Activated naive CD4-positive, alpha-beta T cell treated with anti-CD3 and anti-CD28 coated beads, Interleukin-2, amount 10 ng/mL, durations not matched to agents 7 days and 5 days (primary cell): ENCODE results near the gene ORC1.
"Not testable (repeated sequence)": the region's sequence is repeated elsewhere in the genome, so short reads cannot be mapped to it uniquely, and the experiment has no call there.

ENCODE experiments used
- CTCF ChIA-PET: fragments of 350-600 bp; sonication (Branson Sonifier 250); formaldehyde crosslinking; loops from one replicate; lab custom pipeline; 2021; ENCODE audit warnings: antibody characterized with exemption; lab: Charles Lee
- DNase-seq: peaks from one replicate; pipeline ENCODE4 v3.0.0-alpha.2; 2020
- H3K27ac Mint-ChIP-seq: one replicate; pipeline ENCODE4 v1.8.0; 2021; ENCODE audit warnings: mild to moderate bottlenecking, moderate library complexity, mixed read lengths
- H3K27me3 Mint-ChIP-seq: one replicate; pipeline ENCODE4 v1.8.0; 2021; ENCODE audit warnings: mild to moderate bottlenecking, mixed read lengths
- H3K36me3 Mint-ChIP-seq: one replicate; pipeline ENCODE4 v1.8.0; 2021; ENCODE audit warnings: mixed read lengths
- H3K4me1 Mint-ChIP-seq: one replicate; pipeline ENCODE4 v1.8.0; 2021; ENCODE audit warnings: mixed read lengths
- H3K4me3 Mint-ChIP-seq: one replicate; pipeline ENCODE4 v1.8.0; 2021; ENCODE audit warnings: mild to moderate bottlenecking, moderate library complexity, mixed read lengths
- H3K9me3 Mint-ChIP-seq: one replicate; pipeline ENCODE4 v1.8.0; 2021; ENCODE audit warnings: mixed read lengths

ORC1 gene

DNA sequence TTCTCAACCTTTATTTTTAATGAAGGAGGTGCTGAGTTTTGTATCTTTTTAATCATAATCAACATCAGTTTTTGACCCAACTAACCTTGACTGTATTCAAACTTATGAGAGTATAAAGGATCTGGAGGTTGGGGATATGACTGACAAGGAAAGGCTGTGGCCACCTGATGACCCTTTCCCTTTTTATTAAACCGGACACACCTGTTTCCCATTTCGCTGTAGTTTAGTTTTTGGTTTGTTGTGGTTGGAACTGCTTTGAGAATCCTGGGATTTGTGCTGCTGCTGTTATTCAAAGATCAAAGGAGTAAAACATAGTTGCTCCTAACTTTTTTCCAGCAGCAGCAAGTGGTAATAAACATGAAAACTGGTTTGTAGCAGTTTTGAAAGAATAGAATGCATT is 12.6 kb upstream of the ORC1 start:
- no peak overlapping the region for H3K4me3 Mint-ChIP-seq
- CTCF ChIA-PET: no interaction called here
- H3K36me3 Mint-ChIP-seq: peaks cover 62% of the 10 kb centered on the region
- no peak for DNase-seq
- peaks cover 29% of the 10 kb centered on the region for H3K4me1 Mint-ChIP-seq
- H3K9me3 Mint-ChIP-seq: no peaks in the 10 kb centered on the region
- no peak overlapping the region for H3K27ac Mint-ChIP-seq
- H3K27me3 Mint-ChIP-seq: no peaks in the 10 kb centered on the region

DNA sequence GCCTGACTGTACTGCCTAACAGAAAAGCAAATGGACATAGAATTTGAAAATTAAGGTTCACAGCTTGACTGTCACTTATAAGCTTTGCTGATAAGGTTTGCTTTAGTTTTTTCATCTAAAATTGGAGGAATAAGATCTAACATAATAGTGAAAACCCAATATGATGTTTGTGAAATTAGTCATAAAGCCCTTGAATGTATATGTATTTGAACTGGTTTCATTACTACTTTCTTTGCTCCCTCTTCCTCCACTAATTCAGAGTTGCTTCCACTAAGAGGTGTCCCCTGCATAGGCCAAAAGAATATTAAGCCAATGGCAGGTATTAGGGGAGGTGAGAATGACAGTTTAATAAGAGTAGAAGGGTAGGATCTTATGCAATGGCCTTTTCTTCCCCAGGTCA is 10.7 kb upstream of the ORC1 start:
- CTCF ChIA-PET: no interaction called here
- peaks cover 26% of the 10 kb centered on the region for H3K4me1 Mint-ChIP-seq
- DNase-seq: no peak
- H3K9me3 Mint-ChIP-seq: no peaks in the 10 kb centered on the region
- peaks cover 69% of the 10 kb centered on the region for H3K36me3 Mint-ChIP-seq
- H3K4me3 Mint-ChIP-seq: no peak overlapping the region
- H3K27me3 Mint-ChIP-seq: no peaks in the 10 kb centered on the region
- no peak overlapping the region for H3K27ac Mint-ChIP-seq

- H3K27ac Mint-ChIP-seq: no peak overlapping the region
- DNase-seq: no peak
- H3K4me1 Mint-ChIP-seq: peaks cover 16% of the 10 kb centered on the region
- H3K9me3 Mint-ChIP-seq: no peaks in the 10 kb centered on the region
- CTCF ChIA-PET: interaction anchor here (1.1 to 1.2 kb wide), 3 partner anchors 8 to 274 kb away, joined by 3 read pairs; no protein-coding TSS in a partner anchor
- H3K4me3 Mint-ChIP-seq: no peak overlapping the region
- H3K36me3 Mint-ChIP-seq: peaks cover 69% of the 10 kb centered on the region
- H3K27me3 Mint-ChIP-seq: no peaks in the 10 kb centered on the region
Observed at GRCh38 chr1:52413410-52413989, 9.3 kb upstream of the ORC1 start.

DNA sequence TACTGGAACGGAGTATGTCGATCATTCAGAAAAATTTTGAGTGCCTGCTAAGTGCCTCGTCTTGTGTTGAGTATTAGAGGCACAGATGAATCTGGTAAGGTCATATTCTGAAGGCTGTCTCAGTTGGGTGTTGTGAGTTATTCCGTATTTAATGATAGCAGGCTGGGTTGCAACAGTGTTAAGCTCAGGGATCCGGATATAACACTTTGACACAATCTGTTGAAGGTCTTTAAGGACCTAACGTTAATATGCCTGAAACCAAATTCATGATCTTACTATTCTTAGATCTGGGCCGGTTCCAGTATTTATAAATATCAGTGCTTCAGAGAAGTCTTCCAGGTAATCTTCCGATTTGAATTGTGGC is 734 bp upstream of the ORC1 start:
- CTCF ChIA-PET: interaction anchor here (0.8 to 2.2 kb wide), 10 partner anchors 9 to 283 kb away, joined by 3 to 15 read pairs (median 4); partner anchors contain the start of gene GPX7
- H3K27ac Mint-ChIP-seq: peak overlapping the region; percentile 99
- H3K4me3 Mint-ChIP-seq: peak overlapping the region; percentile 99
- DNase-seq: no peak
- H3K4me1 Mint-ChIP-seq: peaks cover 62% of the 10 kb centered on the region
- H3K9me3 Mint-ChIP-seq: no peaks in the 10 kb centered on the region
- H3K27me3 Mint-ChIP-seq: no peaks in the 10 kb centered on the region
- peaks cover 56% of the 10 kb centered on the region for H3K36me3 Mint-ChIP-seq

- Mint-ChIP-seq H3K27me3 (no peaks in the 10 kb centered on the region), H3K4me1 (peaks cover 64% of the 10 kb centered on the region), H3K9me3 (no peaks in the 10 kb centered on the region), H3K4me3 (peak overlapping the region; percentile 99), H3K27ac (peak overlapping the region; percentile 99), H3K36me3 (peaks cover 56% of the 10 kb centered on the region)
- peak; percentile 75 for DNase-seq
- CTCF ChIA-PET: interaction anchor here (0.6 to 2.2 kb wide), 11 partner anchors 9 to 285 kb away, joined by 3 to 15 read pairs (median 4); no protein-coding TSS in a partner anchor
Observed at GRCh38 chr1:52403566-52404115, 582 bp downstream of the ORC1 start.

DNA sequence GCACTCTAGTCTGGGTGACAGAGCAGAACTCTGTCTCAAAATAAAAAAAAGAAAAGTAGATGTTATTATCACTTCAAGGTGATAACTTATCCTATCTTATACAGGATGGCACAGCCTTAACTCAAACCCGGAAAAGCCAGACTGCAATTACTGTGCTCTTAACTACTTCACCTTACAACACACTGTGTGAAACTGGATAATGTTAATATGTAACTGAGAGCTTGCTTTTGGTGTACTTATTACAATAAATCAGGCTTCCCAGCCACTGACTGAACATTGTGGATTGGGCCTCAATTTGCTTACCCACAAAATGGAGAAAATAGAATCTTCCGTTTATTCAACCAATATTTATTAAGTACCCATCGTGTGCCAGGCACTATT is 1.4 kb downstream of the ORC1 start:
- no peak for DNase-seq
- Mint-ChIP-seq H3K36me3 (peaks cover 51% of the 10 kb centered on the region), H3K4me1 (peaks cover 60% of the 10 kb centered on the region), H3K27me3 (no peaks in the 10 kb centered on the region), H3K4me3 (peak overlapping the region; percentile 99), H3K9me3 (no peaks in the 10 kb centered on the region), H3K27ac (peak overlapping the region; percentile 99)
- CTCF ChIA-PET: no interaction called here

DNA sequence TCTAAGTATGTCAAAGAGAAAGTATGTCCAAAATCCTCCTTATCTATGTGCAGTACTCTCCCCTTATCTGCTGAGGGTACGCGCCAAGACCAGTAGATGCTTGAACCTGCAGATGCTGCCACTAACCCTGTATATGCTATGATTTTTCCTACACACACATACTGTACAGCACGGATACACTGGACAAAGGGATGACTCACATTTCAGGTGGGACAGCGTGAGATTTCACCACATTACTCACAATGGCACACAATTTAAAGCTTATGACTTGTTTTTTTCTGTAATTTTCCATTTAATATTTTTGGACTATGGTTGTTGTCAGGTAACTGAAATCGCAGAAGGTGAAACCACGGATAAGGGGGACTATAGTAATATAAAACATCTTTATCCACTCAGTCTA is 4.1 kb downstream of the ORC1 start:
- CTCF ChIA-PET: no interaction called here
- Mint-ChIP-seq H3K27me3 (no peaks in the 10 kb centered on the region), H3K9me3 (no peaks in the 10 kb centered on the region), H3K4me3 (no peak overlapping the region), H3K4me1 (peaks cover 39% of the 10 kb centered on the region), H3K27ac (no peak overlapping the region), H3K36me3 (peaks cover 50% of the 10 kb centered on the region)
- DNase-seq: no peak

DNA sequence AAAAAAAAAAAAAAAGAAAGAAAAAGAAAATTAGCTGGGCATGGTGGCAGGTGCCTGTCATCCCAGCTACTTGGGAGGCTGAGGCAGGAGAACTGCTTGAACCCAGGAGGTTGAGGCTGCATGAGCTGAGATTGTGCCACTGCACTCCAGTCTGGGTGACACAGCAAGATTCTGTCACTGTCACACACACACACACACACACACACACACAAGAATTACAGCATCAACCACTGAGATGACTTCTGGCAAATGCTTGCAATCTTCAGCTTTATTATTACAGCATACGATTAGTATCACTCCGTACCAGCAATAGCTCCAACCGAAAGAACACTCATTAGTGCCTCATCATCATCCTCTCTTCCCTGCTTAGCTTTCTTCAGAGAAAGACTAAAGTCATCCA is 4.6 kb downstream of the ORC1 start:
- DNase-seq: no peak
- CTCF ChIA-PET: no interaction called here
- no peak overlapping the region for H3K4me3 Mint-ChIP-seq
- H3K36me3 Mint-ChIP-seq: peaks cover 54% of the 10 kb centered on the region
- no peaks in the 10 kb centered on the region for H3K27me3 Mint-ChIP-seq
- no peaks in the 10 kb centered on the region for H3K9me3 Mint-ChIP-seq
- H3K27ac Mint-ChIP-seq: no peak overlapping the region
- peaks cover 39% of the 10 kb centered on the region for H3K4me1 Mint-ChIP-seq

DNA sequence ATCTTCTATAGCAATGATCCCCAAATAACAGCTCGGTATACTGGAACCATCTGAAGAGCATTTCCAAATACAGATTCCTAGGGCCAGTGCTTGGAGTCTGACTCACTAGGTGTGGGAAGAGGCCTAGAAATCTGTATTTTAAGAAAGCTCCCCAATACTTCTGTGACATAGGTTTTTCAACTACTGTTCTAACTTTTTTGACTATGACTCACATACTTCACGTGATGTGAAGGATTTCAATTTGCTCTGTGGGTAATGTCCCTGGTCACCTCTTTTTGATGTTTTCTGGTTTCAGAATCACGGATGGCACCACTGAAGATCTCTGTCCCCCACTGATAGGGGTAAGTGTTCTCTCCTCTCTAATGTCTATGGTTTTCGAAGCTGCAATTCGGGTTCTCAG is 11.0 kb downstream of the ORC1 start:
- Mint-ChIP-seq H3K36me3 (peaks cover 66% of the 10 kb centered on the region), H3K27ac (no peak overlapping the region), H3K9me3 (no peaks in the 10 kb centered on the region), H3K4me1 (peaks cover 2% of the 10 kb centered on the region), H3K4me3 (no peak overlapping the region), H3K27me3 (no peaks in the 10 kb centered on the region)
- no peak for DNase-seq
- CTCF ChIA-PET: interaction anchor here (0.9 to 1.0 kb wide), 2 partner anchors 11 to 275 kb away, joined by 3 to 4 read pairs; partner anchors contain the start of genes ORC1 and PRPF38A

- Mint-ChIP-seq H3K27me3 (no peaks in the 10 kb centered on the region), H3K4me1 (peaks cover 2% of the 10 kb centered on the region), H3K9me3 (no peaks in the 10 kb centered on the region), H3K4me3 (no peak overlapping the region), H3K36me3 (peaks cover 60% of the 10 kb centered on the region), H3K27ac (peak overlapping the region; percentile 64)
- CTCF ChIA-PET: no interaction called here
- DNase-seq: no peak
Observed at GRCh38 chr1:52386458-52386857, 17.8 kb downstream of the ORC1 start.

DNA sequence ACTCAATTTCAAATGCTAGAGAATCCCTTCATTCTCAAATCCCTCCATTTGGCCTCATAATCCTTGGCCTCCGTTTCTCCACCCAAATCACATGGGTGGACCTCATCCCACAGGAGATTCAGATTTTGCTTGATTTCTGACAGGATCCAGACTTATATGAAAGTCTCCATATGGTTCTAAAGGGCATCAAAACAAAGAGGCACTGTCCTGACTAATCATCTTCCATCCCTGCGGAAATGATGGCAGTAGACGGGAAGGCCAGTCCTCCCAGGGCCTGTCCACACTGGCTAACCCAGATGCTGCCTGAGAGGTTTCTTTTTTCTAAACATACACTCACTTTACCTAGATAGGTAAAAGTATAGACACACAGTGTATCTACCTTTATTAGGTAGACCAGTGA is 18.8 kb downstream of the ORC1 start:
- Mint-ChIP-seq H3K4me1 (peaks cover 2% of the 10 kb centered on the region), H3K9me3 (no peaks in the 10 kb centered on the region), H3K27ac (no peak overlapping the region), H3K27me3 (no peaks in the 10 kb centered on the region), H3K36me3 (peaks cover 56% of the 10 kb centered on the region), H3K4me3 (no peak overlapping the region)
- DNase-seq: no peak
- CTCF ChIA-PET: no interaction called here

GRCh38 chr1:52369851-52370250 is 34.4 kb downstream of the ORC1 start:
- H3K4me3 Mint-ChIP-seq, CTCF ChIA-PET, H3K27me3 Mint-ChIP-seq, H3K27ac Mint-ChIP-seq, H3K9me3 Mint-ChIP-seq, DNase-seq: not testable (repeated sequence)
- H3K36me3 Mint-ChIP-seq: peaks cover 38% of the 10 kb centered on the region
- peaks cover 35% of the 10 kb centered on the region for H3K4me1 Mint-ChIP-seq

DNA sequence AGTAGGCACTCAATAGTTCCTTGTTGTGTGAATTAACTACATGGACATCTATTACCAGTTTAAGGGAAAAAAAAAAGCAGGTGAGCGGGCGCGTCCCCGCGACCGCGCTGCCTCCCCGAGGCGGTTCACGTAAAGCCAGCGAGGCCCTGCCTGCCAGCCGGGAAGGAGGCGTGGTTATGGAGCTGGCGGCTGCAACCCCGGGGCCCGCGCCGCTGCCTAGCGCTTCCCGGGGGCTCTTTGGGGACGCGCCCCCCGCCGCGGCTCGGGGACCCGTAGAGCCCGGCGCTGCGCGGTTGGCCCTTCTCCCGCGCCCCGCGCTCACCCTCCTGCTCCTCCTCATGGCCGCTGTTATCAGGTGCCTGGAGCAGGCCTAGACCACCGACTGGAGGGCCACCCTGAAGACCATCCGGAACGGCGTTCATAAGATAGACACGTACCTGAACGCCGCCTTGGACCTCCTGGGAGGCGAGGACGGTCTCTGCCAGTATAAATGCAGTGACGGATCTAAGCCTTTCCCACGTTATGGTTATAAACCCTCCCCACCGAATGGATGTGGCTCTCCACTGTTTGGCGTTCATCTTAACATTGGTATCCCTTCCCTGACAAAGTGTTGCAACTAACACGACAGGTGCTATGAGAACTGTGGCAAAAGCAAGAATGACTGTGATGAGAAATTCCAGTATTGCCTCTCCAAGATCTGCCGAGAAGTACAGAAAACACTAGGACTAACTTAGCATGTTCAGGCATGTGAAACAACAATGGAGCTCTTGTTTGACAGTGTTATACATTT is 35.6 kb downstream of the ORC1 start:
- peak overlapping the region; percentile 55 for H3K4me3 Mint-ChIP-seq
- H3K4me1 Mint-ChIP-seq: peaks cover 46% of the 10 kb centered on the region
- no peaks in the 10 kb centered on the region for H3K9me3 Mint-ChIP-seq
- no peaks in the 10 kb centered on the region for H3K27me3 Mint-ChIP-seq
- CTCF ChIA-PET: interaction anchor here (0.9 to 1.2 kb wide), 4 partner anchors 15 to 317 kb away, joined by 3 to 4 read pairs (median 4); no protein-coding TSS in a partner anchor
- H3K27ac Mint-ChIP-seq: no peak overlapping the region
- H3K36me3 Mint-ChIP-seq: peaks cover 34% of the 10 kb centered on the region
- peak; percentile 78 for DNase-seq

DNA sequence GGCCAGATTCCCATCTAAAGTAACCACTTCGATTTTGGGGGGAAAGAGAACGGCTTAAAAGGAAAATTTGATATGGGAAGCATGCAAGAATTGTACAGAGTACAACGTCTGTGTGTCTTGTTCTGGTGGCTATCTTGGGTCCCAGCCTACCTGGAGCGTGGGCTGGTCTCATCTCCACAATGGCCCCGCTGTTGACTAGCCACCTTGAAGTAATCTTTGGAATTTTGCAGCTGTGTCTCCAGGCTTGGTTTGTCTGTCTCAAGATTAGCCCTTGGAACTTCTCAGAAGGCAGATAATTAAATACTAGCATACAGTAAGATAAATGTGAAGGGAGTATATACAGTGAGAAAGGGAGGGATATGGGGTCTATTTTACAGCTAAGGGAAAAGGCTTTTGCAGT is 37.0 kb downstream of the ORC1 start:
- CTCF ChIA-PET: interaction anchor here (0.6 to 1.5 kb wide), 5 partner anchors 290 to 459 kb away, joined by 3 to 5 read pairs (median 4); no protein-coding TSS in a partner anchor

More for the DNA sequence above, 37.0 kb downstream of the ORC1 start:
- H3K4me1 Mint-ChIP-seq: peaks cover 50% of the 10 kb centered on the region
- H3K27me3 Mint-ChIP-seq: no peaks in the 10 kb centered on the region
- peak overlapping the region; percentile 98 for H3K27ac Mint-ChIP-seq
- H3K9me3 Mint-ChIP-seq: no peaks in the 10 kb centered on the region
- peaks cover 32% of the 10 kb centered on the region for H3K36me3 Mint-ChIP-seq
- no peak for DNase-seq
- H3K4me3 Mint-ChIP-seq: peak overlapping the region; percentile 12
